Endothelial cell of umbilical vein (primary cell): ENCODE results near the gene CNTN6. TPM values are rescaled to one million over a fixed set of nuclear protein-coding genes. Genes with fewer than 3 reads are reported as not detected.

ENCODE experiments used
- BruUV-seq: library from RNA; stranded (reverse); fragments of 400-500 nt; replicated peaks from 2 replicates; lab custom pipeline; 2021; lab: Mats Ljungman, UMichigan
- CTCF ChIA-PET: fragments of 300-600, 350-600 bp; sonication (Branson Sonifier 250); formaldehyde crosslinking; loops from one replicate; lab custom pipeline; 2021; ENCODE audit warnings: antibody characterized with exemption, inconsistent platforms; lab: Charles Lee
- POLR2A ChIA-PET: fragments of 300-600, 350-600 bp; sonication (Branson Sonifier 250); formaldehyde crosslinking; loops from one replicate; lab custom pipeline; 2021; ENCODE audit warnings: antibody characterized with exemption, inconsistent platforms; lab: Charles Lee
- DNase-seq: peaks from one replicate; pipeline ENCODE4 v3.0.0-alpha.2; 2011; ENCODE audit warnings: low read depth, low spot score
- FAIRE-seq: peaks from 2 replicates; lab custom pipeline; 2011; peaks lifted over from hg19 to GRCh38; lab: Jason Lieb, UNC
- H2AFZ ChIP-seq: 2 replicates; pipeline ENCODE4 v1.6.0; 2012; ENCODE audit warnings: low read depth, low read length, control low read depth, inconsistent platforms
- H3K27ac ChIP-seq: 2 replicates; pipeline ENCODE4 v1.5.1; 2011; ENCODE audit warnings: low read depth, mild to moderate bottlenecking, control low read depth, low read length, moderate library complexity; ENCODE audit not compliant: insufficient read depth
- H3K27me3 ChIP-seq, 2 experiments: 2 replicates each; pipeline versions ENCODE4 v1.6.0 to v1.6.1; 2011; ENCODE audit warnings: low read length in 2 of 2, mixed read lengths in 1 of 2; ENCODE audit not compliant: control insufficient read depth in 2 of 2, insufficient read depth in 2 of 2
- H3K36me3 ChIP-seq, 2 experiments: 2 replicates in 1 of 2; 3 replicates in 1 of 2; pipeline ENCODE4 v1.5.1; 2011; ENCODE audit warnings: low read length in 2 of 2, mild to moderate bottlenecking in 1 of 2, moderate library complexity in 1 of 2; ENCODE audit not compliant: control insufficient read depth in 2 of 2, insufficient read depth in 2 of 2; ENCODE audit errors: extremely low read depth in 1 of 2
- H3K4me1 ChIP-seq: 3 replicates; pipeline ENCODE4 v1.5.1; 2011; ENCODE audit warnings: mild to moderate bottlenecking, low read length; ENCODE audit not compliant: control insufficient read depth, insufficient read depth; ENCODE audit errors: extremely low read depth
- H3K4me2 ChIP-seq: 2 replicates; pipeline ENCODE4 v1.6.1; 2011; ENCODE audit warnings: low read length, control low read depth, mixed read lengths; ENCODE audit not compliant: insufficient read depth
- H3K4me3 ChIP-seq, 3 experiments: fragments of 200-600 bp in 1 of 3; sonication (generic), shearing (Covaris generic) in 1 of 3; replicated peaks in 1 of 3; 2 replicates each; pipeline ENCODE4 v1.5.1; 2011 to 2016; ENCODE audit warnings: control low read depth in 3 of 3, low read length in 3 of 3, mild to moderate bottlenecking in 2 of 3, inconsistent platforms in 1 of 3, low read depth in 1 of 3, moderate library complexity in 1 of 3; ENCODE audit not compliant: insufficient read depth in 1 of 3
- H3K79me2 ChIP-seq: 2 replicates; pipeline ENCODE4 v1.6.0; 2012; ENCODE audit warnings: low read length, inconsistent platforms; ENCODE audit not compliant: control insufficient read depth, insufficient read depth
- H3K9ac ChIP-seq: replicated peaks from 2 replicates; pipeline ENCODE3; 2011; ENCODE audit warnings: low read length, control low read depth; ENCODE audit not compliant: insufficient read depth; ENCODE audit errors: extremely low read depth
- H3K9me1 ChIP-seq: replicated peaks from 3 replicates; pipeline ENCODE4 v1.6.0; 2011; ENCODE audit warnings: mild to moderate bottlenecking, low read length; ENCODE audit not compliant: control insufficient read depth, insufficient read depth; ENCODE audit errors: extremely low read depth
- H3K9me3 ChIP-seq: replicated peaks from 2 replicates; pipeline ENCODE4 v1.5.1; 2012; ENCODE audit warnings: low read length, inconsistent platforms; ENCODE audit not compliant: control insufficient read depth, insufficient read depth
- H4K20me1 ChIP-seq: replicated peaks from 2 replicates; pipeline ENCODE3; 2011; ENCODE audit warnings: mild to moderate bottlenecking, low read length; ENCODE audit not compliant: control insufficient read depth, insufficient read depth; ENCODE audit errors: extremely low read depth
- EZH2 ChIP-seq: IDR thresholded peaks from 2 replicates; pipeline ENCODE4 v1.6.1; 2012; ENCODE audit warnings: borderline replicate concordance, low read depth, mild to moderate bottlenecking, moderate library complexity, low read length, inconsistent platforms; ENCODE audit not compliant: severe bottlenecking
- FOS ChIP-seq: IDR thresholded peaks from 2 replicates; pipeline ENCODE4 v1.6.1; 2011; ENCODE audit warnings: mild to moderate bottlenecking, low read length, moderate library complexity, borderline replicate concordance; ENCODE audit not compliant: insufficient read depth
- GATA2 ChIP-seq: IDR thresholded peaks from 2 replicates; pipeline ENCODE4 v1.7.0; 2011; ENCODE audit warnings: low read depth, mild to moderate bottlenecking, moderate library complexity, mixed read lengths, low read length; ENCODE audit not compliant: insufficient read length, insufficient read depth
- JUN ChIP-seq: IDR thresholded peaks from 2 replicates; pipeline ENCODE4 v1.6.1; 2011; ENCODE audit warnings: borderline replicate concordance, low read depth; ENCODE audit not compliant: insufficient read length, insufficient read depth
- MYC ChIP-seq: IDR thresholded peaks from one replicate; pipeline ENCODE4 v1.6.1; 2011; ENCODE audit warnings: mild to moderate bottlenecking, low read depth, low read length
- POLR2A ChIP-seq: IDR thresholded peaks from 2 replicates; pipeline ENCODE4 v1.6.1; 2012; ENCODE audit warnings: low read depth, mild to moderate bottlenecking, control low read depth, low read length
- POLR2AphosphoS5 ChIP-seq: IDR thresholded peaks from 2 replicates; pipeline ENCODE4 v1.6.1; 2012; ENCODE audit warnings: low read depth, mild to moderate bottlenecking, control low read depth, low read length, moderate library complexity; ENCODE audit not compliant: insufficient read depth
- dilution Hi-C: fragments of 300-500 bp; cut with MboI; formaldehyde crosslinking; loops from one replicate; pipeline ENCODE4 v1.15.0; 2019; ENCODE audit warnings: low sequenced_read_pairs; ENCODE audit not compliant: extremely low pct_ligation_motif_present
- intact Hi-C: fragments of 100-400 bp; cut with micrococcal nuclease; formaldehyde crosslinking; loops from one replicate; pipeline ENCODE4 v1.10.0; 2022
- polyA plus RNA-seq, 4 experiments: library from polyadenylated mRNA; depleted of rRNA in 3 of 4; stranded (reverse) in 3 of 4; unstranded in 1 of 4; fragments of >200 nt; gene quantifications; 2 replicates each; pipeline versions ENCODE4 v1.2.1 to v1.2.3, GENCODE V29; 2011 to 2012; ENCODE audit warnings: missing spikeins in 1 of 4
- total RNA-seq: library from RNA; stranded (reverse); gene quantifications from 2 replicates; pipeline ENCODE4 v1.2.3, GENCODE V29; 2021
- TF ChIP-seq, protein P1 (sequence below), 2 donors: IDR thresholded peaks; 1 replicate in 1 of 2; 2 replicates in 1 of 2; pipeline ENCODE4 v1.5.1; 2011; ENCODE audit warnings: low read length in 2 of 2, mild to moderate bottlenecking in 2 of 2, moderate library complexity in 2 of 2, control low read depth in 1 of 2, inconsistent platforms in 1 of 2, low read depth in 1 of 2; ENCODE audit not compliant: insufficient read depth in 1 of 2; ENCODE audit errors: extremely low read depth in 1 of 2
- TF ChIP-seq, protein P2 (sequence below): IDR thresholded peaks from 2 replicates; pipeline ENCODE4 v1.6.1; 2011; ENCODE audit not compliant: insufficient read depth, insufficient read length

CNTN6 gene
- total and polyA plus RNA-seq, 2 donors (not counting 3 experiments of a cell fraction or from before 2014, with no cell fraction given): not detected

DNA sequence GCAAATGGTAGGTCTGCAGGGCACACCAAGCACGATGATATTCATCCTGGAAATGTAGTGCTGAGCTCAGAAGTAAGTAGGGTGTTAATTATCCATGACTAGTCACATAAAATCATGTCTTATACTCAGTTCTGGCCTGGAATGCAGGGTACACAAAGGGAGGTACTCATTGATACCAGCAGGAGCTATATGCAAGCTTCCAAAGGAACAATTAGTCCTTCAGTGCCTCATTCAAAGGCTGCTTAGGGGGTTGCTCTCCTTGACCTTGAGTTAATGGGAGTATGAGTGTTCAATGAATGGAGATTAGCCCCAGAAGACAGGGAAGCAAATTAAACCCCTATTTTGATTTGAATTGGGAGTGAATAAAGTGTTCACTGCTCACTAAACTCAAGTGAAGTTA is 38.3 kb downstream of the CNTN6 start:
- Histone ChIP-seq H3K4me2 (no peak overlapping the region), H3K9me3 (peaks cover 2% of the 10 kb centered on the region), H3K79me2 (no peaks in the 10 kb centered on the region), H3K4me3 (no peak overlapping the region), H3K27me3 (no peaks in the 10 kb centered on the region), H3K27ac (no peak overlapping the region), H2AFZ (no peak overlapping the region), H3K9me1 (no peaks in the 10 kb centered on the region), H3K4me1 (no peaks in the 10 kb centered on the region), H3K36me3 (no peaks in the 10 kb centered on the region), H3K9ac (no peak overlapping the region), H4K20me1 (no peaks in the 10 kb centered on the region)
- FAIRE-seq: no peak
- intact Hi-C loops: no loop called here
- dilution Hi-C loops: no loop called here
- no peak for TF ChIP-seq EZH2
- TF ChIP-seq POLR2AphosphoS5: no peak
- no peak for TF ChIP-seq POLR2A
- TF ChIP-seq JUN: no peak
- TF ChIP-seq, protein P1, sequence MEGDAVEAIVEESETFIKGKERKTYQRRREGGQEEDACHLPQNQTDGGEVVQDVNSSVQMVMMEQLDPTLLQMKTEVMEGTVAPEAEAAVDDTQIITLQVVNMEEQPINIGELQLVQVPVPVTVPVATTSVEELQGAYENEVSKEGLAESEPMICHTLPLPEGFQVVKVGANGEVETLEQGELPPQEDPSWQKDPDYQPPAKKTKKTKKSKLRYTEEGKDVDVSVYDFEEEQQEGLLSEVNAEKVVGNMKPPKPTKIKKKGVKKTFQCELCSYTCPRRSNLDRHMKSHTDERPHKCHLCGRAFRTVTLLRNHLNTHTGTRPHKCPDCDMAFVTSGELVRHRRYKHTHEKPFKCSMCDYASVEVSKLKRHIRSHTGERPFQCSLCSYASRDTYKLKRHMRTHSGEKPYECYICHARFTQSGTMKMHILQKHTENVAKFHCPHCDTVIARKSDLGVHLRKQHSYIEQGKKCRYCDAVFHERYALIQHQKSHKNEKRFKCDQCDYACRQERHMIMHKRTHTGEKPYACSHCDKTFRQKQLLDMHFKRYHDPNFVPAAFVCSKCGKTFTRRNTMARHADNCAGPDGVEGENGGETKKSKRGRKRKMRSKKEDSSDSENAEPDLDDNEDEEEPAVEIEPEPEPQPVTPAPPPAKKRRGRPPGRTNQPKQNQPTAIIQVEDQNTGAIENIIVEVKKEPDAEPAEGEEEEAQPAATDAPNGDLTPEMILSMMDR (IDR thresholded peaks at IDR 0.05; ENCODE audit: extremely low read depth in 1 of 2, insufficient read depth in 1 of 2, low read depth in 1 of 2, low read length in 2 of 2): no peak
- no peak for TF ChIP-seq FOS
- TF ChIP-seq GATA2: no peak
- TF ChIP-seq, protein P2, sequence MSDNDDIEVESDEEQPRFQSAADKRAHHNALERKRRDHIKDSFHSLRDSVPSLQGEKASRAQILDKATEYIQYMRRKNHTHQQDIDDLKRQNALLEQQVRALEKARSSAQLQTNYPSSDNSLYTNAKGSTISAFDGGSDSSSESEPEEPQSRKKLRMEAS: no peak
- TF ChIP-seq MYC: no peak
- no peak for DNase-seq
- no TSS peak for BruUV-seq
- CTCF ChIA-PET: no interaction called here
- POLR2A ChIA-PET: no interaction called here
